Measurements from ENCODE around the gene KIAA0930. TPM values are rescaled to one million over a fixed set of nuclear protein-coding genes. Genes with fewer than 3 reads are reported as not detected.
"Not testable (repeated sequence)": the region's sequence is repeated elsewhere in the genome, so short reads cannot be mapped to it uniquely, and the experiment has no call there.

The KIAA0930 gene
- total RNA-seq (2014; rRNA removed; shearing (Covaris generic)): 19.1 and 27.5 TPM in 2 replicates

GRCh38 chr22:45240810-45241631 is at the start of gene KIAA0930:
KIAA0930 (minus strand) TSS chr22:45240894; CDS start chr22:45240703, 191 bp downstream.
- DNase-seq (ENCODE audit: low read depth): peak; percentile 31

GRCh38 chr22:45286854-45287551 is 46.3 kb upstream of the KIAA0930 start:
- DNase-seq (ENCODE audit: low read depth): no peak

DNA sequence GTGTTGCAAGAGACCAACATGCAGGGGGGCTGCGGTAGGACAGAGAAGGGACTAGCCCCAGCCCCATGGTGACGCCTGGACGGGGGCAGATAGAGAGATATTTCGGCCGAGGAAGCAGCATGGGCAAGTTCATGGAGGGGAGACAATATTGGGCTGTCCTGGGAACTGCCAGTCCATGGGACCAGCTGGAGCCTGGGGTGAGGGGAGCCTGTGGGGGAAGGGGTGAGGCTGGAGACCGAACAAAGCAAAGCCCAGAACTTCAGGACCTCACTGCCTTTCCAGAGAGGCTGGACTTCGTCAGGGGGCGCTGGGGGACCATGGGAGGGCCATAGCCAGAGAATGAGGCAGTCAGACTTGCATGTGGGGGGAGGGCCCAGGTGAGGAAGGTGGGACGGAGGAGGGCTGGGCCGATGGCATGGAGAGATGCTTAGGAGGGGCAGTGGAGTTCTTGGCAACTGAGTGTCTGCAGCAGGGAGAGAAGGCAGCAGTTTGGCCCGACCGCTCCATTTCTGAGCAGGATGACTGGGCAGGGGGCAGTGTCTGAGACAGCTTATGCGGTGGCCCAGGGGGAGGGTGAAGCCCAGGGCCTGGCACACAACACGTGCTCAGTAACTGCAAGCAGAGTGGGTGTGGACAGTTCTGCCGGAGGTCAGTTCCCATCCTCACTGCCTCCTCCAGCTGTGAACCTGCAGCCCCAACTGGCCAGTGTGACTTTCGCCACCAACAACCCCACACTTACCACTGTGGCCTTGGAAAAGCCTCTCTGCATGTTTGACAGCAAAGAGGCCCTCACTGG is 44.8 kb upstream of the KIAA0930 start:
- no peak for DNase-seq (ENCODE audit: low read depth)

DNA sequence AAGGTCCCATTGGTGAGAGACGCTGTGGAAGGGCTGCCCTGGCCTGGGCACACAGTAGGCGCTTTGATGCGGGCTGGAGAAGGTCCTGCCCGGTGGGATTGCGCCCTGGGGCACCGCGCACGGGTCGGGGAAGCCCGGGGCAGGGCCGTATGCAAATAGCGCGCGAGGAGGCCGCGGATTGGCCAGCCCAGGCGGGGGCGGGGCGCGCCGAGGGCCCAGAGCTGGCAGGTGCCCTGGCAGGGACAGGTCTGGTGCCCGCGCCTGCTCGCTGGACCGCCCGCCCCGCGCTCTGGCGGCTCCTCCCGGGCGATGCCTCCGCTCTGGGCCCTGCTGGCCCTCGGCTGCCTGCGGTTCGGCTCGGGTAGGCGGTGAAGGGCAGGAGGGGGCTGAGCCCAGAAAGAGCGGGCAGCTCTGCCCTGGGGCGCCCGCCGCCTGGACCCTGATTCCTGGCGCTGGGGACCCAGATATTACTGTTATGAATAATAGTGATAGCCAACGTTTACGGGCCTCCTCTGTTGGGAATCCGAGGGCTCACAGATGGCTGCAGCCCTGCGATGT is 44.1 kb upstream of the KIAA0930 start, which contains the start of gene UPK3A:
Gene UPK3A (plus strand): TSS at position 245 of the 558 bp plus-strand sequence. CDS start 65 bp downstream, at position 310.
- peak; percentile 41 for DNase-seq (ENCODE audit: low read depth)

DNA sequence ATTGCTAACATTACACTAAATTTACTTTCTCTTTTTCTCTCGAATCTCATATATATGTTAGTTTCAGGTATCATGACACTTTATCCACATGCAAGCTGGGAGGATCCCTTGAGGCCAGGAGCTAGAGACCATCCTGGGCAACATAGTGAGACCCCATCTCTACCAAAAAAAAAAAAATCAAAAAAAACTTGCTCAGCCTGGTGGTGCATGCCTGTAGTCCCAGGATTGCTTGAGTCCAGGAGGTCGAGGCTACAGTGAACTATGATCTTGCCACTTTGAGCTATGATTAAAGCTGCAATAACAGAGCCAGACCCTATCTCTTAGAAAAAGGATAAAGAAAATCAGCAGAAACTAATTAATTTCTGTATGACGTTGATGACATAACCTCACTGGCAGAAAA is 40.3 kb upstream of the KIAA0930 start:
- no peak for DNase-seq (ENCODE audit: low read depth)

DNA sequence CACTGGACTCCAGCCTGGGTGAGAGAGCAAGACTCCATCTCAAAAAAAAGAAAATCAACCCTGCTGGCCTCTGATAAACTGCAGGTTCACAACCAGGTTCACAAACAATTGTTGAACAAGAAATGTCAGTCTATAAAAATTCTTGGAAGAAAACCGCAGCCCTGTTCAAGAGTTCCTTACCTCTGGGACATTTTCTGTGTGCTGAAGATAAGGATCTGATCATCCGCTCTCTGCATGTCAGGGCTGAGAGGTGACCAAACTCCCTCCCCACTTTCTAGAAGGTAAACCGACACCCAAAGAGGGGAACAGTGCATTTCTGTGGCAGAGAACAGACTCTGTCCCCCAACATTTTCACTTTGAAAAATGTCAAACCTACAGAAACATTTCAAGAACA is 39.9 kb upstream of the KIAA0930 start:
- DNase-seq (ENCODE audit: low read depth): no peak

DNA sequence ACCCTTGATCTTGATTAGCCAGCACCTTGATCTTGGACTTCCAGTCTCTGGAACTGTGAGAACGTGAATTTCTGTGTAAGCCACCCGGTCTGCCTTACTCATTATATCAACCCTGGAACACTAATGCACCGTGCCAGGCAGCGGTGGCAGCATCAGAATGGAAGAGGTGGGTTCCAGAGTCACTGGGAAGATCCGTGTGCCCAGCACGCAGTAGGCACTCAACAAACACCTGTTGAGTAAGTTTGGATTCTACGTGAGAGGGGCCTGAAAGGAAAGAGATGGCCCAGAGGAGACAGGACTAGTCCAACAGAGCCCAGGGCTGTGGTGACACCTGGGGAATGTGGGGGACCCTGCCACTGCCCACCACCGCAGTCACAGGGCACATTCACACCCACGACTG is 37.4 kb upstream of the KIAA0930 start:
- no peak for DNase-seq (ENCODE audit: low read depth)

DNA sequence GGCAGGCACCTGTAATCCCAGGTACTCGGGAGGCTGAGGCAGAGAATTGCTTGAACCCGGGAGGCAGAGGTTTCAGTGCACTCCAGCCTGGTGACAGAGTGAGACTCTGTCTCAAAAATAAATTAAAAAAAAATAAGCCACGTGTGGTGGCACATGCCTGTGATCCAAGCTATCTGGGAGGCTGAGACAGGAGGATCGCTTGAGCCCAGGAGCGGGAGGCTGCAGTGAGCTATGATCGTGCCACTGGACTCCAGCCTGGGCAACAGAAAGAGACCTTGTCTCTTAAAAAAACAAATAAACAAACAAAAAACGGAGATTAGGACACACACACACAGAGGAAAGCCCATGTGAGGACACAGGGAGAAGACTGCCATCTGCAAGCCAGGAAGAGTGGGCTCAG is 37.0 kb upstream of the KIAA0930 start:
- DNase-seq (ENCODE audit: low read depth): not testable (repeated sequence)

DNA sequence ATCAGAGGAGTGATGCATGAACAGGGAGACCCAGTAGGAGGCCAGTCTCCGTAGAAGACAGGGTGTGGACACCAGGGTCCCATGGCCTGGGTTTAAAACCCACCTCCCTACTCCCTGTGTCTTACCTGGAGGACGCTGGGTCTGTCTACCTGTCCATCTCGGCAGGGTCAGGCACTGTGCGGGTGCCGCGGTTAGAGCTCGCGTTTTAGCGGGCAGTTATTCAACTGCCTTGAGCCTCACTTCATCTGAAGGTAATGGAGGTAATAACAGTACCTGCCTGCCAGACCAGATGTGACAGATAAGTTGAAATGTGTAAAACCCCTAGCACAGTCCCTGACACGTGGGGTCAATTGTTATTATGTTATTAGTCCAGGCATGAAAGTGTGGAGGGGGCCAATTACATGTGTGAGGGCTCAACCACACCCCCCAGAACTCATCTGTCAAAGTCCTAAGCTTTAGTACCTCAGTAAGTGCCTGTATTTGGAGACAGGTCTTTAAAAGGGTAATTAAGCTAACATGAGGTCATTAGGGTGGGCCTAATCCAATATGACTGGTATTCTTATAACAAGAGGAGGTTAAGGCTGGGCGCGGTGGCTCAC is 35.9 kb upstream of the KIAA0930 start:
- no peak for DNase-seq (ENCODE audit: low read depth)

- DNase-seq (ENCODE audit: low read depth): no peak
Measured at GRCh38 chr22:45273452-45274075, 32.9 kb upstream of the KIAA0930 start.

DNA sequence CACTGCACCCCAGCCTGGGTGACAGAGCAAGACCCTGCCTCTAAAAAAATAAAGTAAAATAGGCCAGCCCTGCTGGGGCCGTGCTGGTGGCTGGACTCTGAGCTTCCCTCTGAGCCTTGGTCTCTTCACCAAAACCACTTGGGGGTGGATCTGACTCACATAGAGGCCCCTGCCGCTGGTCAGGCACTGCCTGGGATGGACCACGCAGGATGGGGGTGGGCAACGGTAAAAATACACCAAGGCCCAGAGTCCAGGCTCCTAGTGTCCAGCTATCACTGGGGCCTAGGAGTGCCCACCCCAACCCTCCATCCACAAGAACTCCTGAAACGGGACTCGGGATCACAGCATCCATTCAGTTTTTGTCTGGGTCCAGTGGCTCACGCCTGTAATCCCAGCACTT is 31.8 kb upstream of the KIAA0930 start:
- no peak for DNase-seq (ENCODE audit: low read depth)

- DNase-seq (ENCODE audit: low read depth): no peak
Measured at GRCh38 chr22:45271667-45272201, 31.0 kb upstream of the KIAA0930 start.

DNA sequence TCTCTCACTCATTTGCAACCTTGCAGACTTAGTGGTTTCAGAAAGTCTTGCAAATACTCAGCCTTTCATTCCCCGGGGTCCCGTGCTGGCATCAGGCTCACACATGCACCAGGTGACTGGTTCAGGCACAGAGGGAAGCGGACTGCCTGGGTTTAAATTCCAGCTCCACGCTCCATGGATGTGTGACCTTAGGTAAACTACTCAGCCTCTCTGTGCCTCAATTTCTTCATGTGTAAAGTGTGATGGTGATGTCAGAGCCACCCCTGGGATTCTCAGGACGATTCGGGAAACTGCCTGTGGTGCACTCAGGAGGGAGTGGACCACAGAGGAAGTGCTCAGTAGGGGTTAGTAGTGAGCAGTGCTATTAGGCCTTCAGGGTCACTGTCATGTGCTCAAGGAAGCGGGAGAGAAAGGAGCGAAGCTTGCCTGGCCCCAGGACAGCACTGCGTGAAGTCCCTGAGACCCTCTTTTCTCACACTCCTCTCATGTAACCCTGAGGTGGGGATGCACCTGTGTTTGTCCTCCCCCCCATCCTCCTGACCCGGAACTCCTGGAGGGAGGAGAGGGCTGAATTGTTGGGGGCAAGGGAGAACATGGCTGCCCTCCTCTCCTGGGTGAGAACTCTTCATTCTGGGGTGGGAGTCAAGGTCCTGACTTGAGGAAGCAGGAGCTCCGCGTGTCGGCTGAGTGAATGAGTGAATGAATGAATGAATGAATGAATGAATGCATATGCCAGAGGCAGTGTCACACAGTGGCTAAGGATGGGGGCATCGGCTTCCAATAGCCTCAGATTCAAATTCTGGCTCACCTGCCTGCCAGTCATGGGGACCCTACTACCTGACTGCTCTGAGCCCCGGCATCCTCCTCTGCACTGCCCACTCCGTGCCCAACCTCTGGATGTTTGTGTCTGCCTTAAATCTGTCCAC is 29.7 kb upstream of the KIAA0930 start:
- no peak for DNase-seq (ENCODE audit: low read depth)

DNA sequence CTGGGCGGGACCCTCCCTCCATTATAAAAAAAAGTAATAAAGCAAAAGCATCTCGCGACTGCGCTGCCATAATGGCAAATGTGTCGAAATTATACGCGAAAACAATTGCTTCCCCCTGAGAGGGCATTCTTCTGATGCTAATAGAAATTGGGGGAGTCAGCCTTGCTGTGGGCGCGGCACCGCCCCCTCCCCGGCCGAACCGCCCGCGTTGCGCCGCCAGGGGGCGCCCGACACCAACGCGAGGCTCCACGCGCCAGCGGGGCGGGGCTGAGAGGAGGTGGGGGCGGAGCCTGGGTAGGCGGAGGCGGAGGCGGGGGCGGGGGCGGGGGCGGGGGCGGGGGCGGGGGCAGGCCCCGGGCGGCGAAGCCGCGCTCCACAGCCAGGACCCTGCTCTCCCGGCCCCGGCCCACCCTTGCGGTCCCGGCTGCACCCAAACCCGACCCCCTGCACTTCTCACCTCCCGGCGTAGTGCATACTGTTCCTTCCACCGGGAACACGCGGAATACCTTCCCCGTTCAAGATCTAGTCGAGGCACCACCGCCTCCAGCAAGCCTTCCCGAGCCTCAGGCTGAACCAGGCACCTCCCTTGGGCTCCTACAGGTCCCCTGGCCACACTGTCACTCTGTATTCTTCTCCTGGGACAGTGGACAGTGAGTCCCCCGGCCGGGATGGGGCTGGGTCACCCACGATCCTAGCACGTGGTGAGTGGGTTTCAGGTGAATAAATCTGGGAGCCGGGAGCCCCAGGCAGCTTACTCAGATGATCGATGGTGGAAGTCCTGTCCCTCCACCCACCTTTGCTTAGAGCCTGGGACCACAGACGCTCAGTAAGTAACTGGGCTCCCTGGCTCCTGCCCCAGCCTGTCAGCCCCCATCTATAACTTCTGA is 28.5 kb upstream of the KIAA0930 start:
- no peak for DNase-seq (ENCODE audit: low read depth)

DNA sequence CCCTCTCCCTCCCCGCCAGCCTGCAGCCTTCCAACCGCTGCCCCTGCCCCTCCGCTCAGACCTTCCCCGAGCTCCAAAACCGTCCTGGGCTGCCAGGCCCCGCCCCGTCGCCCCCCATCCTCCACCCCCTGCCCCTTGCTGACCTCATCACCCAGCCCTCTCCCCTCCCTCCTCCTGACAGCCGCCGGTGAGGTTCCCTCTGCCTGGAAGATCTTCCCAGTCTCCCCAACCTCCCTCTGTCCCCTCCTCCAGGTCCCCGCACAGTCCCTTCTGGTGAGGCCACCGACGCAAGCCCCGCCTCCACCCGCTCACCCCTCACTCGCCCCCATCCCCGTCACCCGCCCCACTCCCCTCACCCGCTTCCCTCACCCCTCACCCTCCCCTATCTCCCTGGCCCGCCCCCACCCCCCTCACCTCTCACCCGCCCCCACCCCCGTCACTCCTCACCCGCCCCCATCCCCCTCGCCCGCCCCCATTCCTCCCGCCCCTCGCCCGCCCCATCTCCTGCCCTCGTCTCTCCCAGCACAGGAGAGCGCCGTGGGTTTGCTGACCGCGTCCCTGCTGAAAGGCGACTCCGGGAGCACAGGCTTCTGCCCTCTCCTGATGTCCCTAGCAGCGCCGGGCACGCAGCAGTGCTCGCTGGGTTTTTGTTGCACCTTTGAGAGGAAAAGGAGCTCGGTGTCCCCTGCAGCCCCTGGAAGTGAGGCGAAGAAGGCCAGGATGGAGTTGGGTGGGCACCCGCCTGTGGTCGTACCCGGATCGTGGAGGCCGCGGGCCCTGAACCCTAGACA is 27.7 kb upstream of the KIAA0930 start:
- DNase-seq (ENCODE audit: low read depth): no peak

GRCh38 chr22:45265535-45265934 is 24.8 kb upstream of the KIAA0930 start:
- no peak for DNase-seq (ENCODE audit: low read depth)

- peak; percentile 65 for DNase-seq (ENCODE audit: low read depth)
Measured at GRCh38 chr22:45263463-45264269, 23.0 kb upstream of the KIAA0930 start.
